K562 (cell line): ENCODE data around the gene CCNJL. TPM values are rescaled to one million over a fixed set of nuclear protein-coding genes. Genes with fewer than 3 reads are reported as not detected.

Experiments
- BRD4 ChIP-seq: fragments of 200-600 bp; sonication (generic); IDR thresholded peaks from 2 replicates; pipeline ENCODE4 v1.6.1; 2017; ENCODE audit warnings: inconsistent platforms
- CBFA2T3 ChIP-seq: fragments of 450-650 bp; IDR thresholded peaks from 2 replicates; pipeline ENCODE4 v1.6.1; 2017
- CREB1 ChIP-seq, 2 experiments: sonication (generic) in 1 of 2; formaldehyde crosslinking in 1 of 2; IDR thresholded peaks; 2 replicates each; pipeline versions ENCODE4 v1.6.1 to v1.8.0; 2012 to 2022; ENCODE audit warnings: inconsistent platforms in 1 of 2, mild to moderate bottlenecking in 1 of 2, missing genetic modification reagents in 1 of 2, moderate library complexity in 1 of 2
- EHMT2 ChIP-seq: fragments of 450-650 bp; IDR thresholded peaks from 2 replicates; pipeline ENCODE4 v1.6.1; 2018; ENCODE audit warnings: antibody characterized with exemption
- EZH2 ChIP-seq: IDR thresholded peaks from 2 replicates; pipeline ENCODE4 v1.6.1; 2012; ENCODE audit warnings: low read depth, mild to moderate bottlenecking, inconsistent platforms, low read length, borderline replicate concordance
- FOXA3 ChIP-seq, 2 experiments: fragments of 450-650 bp in 1 of 2; sonication (generic) in 1 of 2; formaldehyde crosslinking; IDR thresholded peaks in 1 of 2; conservative IDR thresholded peaks in 1 of 2; 2 replicates each; pipeline versions ENCODE4 v1.4.0 to v1.8.0; 2020 to 2022; ENCODE audit warnings: mild to moderate bottlenecking in 2 of 2, missing genetic modification reagents in 1 of 2
- HDGF ChIP-seq: fragments of 450-650 bp; IDR thresholded peaks from 2 replicates; pipeline ENCODE4 v1.6.1; 2016
- KLF1 ChIP-seq: fragments of 450-650 bp; IDR thresholded peaks from 2 replicates; pipeline ENCODE4 v1.6.1; 2016; ENCODE audit warnings: missing genetic modification characterization, missing compliant biosample characterization
- MYC ChIP-seq, 2 experiments: fragments of 250-450 bp in 1 of 2; sonication (Bioruptor Pico) in 1 of 2; IDR thresholded peaks; 2 replicates each; pipeline versions ENCODE4 v1.5.1 to v1.6.1; 2012 to 2021; ENCODE audit warnings: low read depth in 2 of 2, borderline replicate concordance in 1 of 2, improper control_type of control experiment in 1 of 2, low read length in 1 of 2, mild to moderate bottlenecking in 1 of 2, moderate library complexity in 1 of 2
- NEUROD1 ChIP-seq: fragments of 150-350 bp; IDR thresholded peaks from 2 replicates; pipeline ENCODE4 v1.6.1; 2014; ENCODE audit warnings: borderline replicate concordance, low read length, low read depth; ENCODE audit not compliant: partially characterized antibody
- NUFIP1 ChIP-seq: fragments of 450-650 bp; IDR thresholded peaks from 2 replicates; pipeline ENCODE4 v1.6.1; 2018; ENCODE audit not compliant: partially characterized antibody
- PHF8 ChIP-seq: fragments of 200-600 bp; sonication (generic); IDR thresholded peaks from 2 replicates; pipeline ENCODE4 v1.6.1; 2012; ENCODE audit warnings: mixed run types, mild to moderate bottlenecking, inconsistent platforms, low read length, moderate library complexity, borderline replicate concordance
- PTBP1 ChIP-seq: fragments of 200-400 bp; formaldehyde crosslinking; IDR thresholded peaks from 2 replicates; pipeline ENCODE4 v1.6.1; 2017; ENCODE audit warnings: low read depth, low read length
- SIX5 ChIP-seq, 2 experiments: IDR thresholded peaks; 2 replicates each; pipeline ENCODE4 v1.6.1; 2011; ENCODE audit warnings: low read length in 2 of 2, borderline replicate concordance in 1 of 2, low read depth in 1 of 2, mild to moderate bottlenecking in 1 of 2, moderate library complexity in 1 of 2; ENCODE audit not compliant: insufficient read depth in 1 of 2
- SMARCA4 ChIP-seq: fragments of 450-650 bp; IDR thresholded peaks from 2 replicates; pipeline ENCODE4 v1.6.1; 2016
- STAG1 ChIP-seq: sonication (generic); formaldehyde crosslinking; IDR thresholded peaks from 2 replicates; pipeline ENCODE4 v1.5.0; 2020; ENCODE audit warnings: missing genetic modification reagents, borderline replicate concordance
- TOE1 ChIP-seq, 2 experiments: fragments of 450-650 bp in 1 of 2; sonication (generic) in 1 of 2; formaldehyde crosslinking in 1 of 2; IDR thresholded peaks; 2 replicates each; pipeline versions ENCODE4 v1.7.1 to v1.8.0; 2016 to 2022; ENCODE audit warnings: borderline replicate concordance in 2 of 2, mild to moderate bottlenecking in 2 of 2, antibody characterized with exemption in 1 of 2, inconsistent platforms in 1 of 2, low read depth in 1 of 2, missing genetic modification reagents in 1 of 2, moderate library complexity in 1 of 2
- YBX1 ChIP-seq: fragments of 450-650 bp; IDR thresholded peaks from 2 replicates; pipeline ENCODE4 v1.7.1; 2016; ENCODE audit warnings: mild to moderate bottlenecking
- ZNF695 ChIP-seq: fragments of 450-650 bp; formaldehyde crosslinking; IDR thresholded peaks from 2 replicates; pipeline ENCODE4 v1.4.0; 2020; ENCODE audit warnings: mild to moderate bottlenecking, moderate library complexity
- ZNF76 ChIP-seq: fragments of 250-450 bp; sonication (Bioruptor Pico); IDR thresholded peaks from 2 replicates; pipeline ENCODE4 v1.4.0; 2020; ENCODE audit warnings: mild to moderate bottlenecking, moderate library complexity, borderline replicate concordance
- ZNF766 ChIP-seq: fragments of 200-800 bp; sonication (Bioruptor generic); conservative IDR thresholded peaks from 2 replicates; pipeline ENCODE4 v1.6.1; 2016; ENCODE audit warnings: missing genetic modification characterization, missing compliant biosample characterization
- polyA plus RNA-seq, 8 experiments: library from polyadenylated mRNA; depleted of rRNA in 4 of 8; stranded (reverse) in 5 of 8; unstranded in 3 of 8; fragments of >200 nt; fragmentation: Nextera tagmentation in 2 of 8; fragmentation: Illumina TruSeq in 1 of 8; extraction: Ambion mirVana in 2 of 8; extraction: Trizol in 1 of 8; gene quantifications; 2 replicates each; pipeline versions ENCODE4 v1.2.1 to v1.2.3, GENCODE V29; 2011 to 2014; ENCODE audit warnings: inconsistent platforms in 1 of 8, missing spikeins in 1 of 8
- total RNA-seq, 7 experiments: library from RNA; depleted of rRNA in 6 of 7; stranded (reverse); fragments of >200 nt in 6 of 7; fragmentation: Illumina TruSeq in 2 of 7; extraction: Trizol in 2 of 7; gene quantifications; 2 replicates each; pipeline versions ENCODE4 v1.2.1 to v1.2.3, GENCODE V29; 2011 to 2021; ENCODE audit warnings: low replicate concordance in 1 of 7
- TF ChIP-seq, protein P1 (sequence below): fragments of 450-650 bp; conservative IDR thresholded peaks from 2 replicates; pipeline ENCODE4 v1.6.1; 2016; ENCODE audit warnings: missing genetic modification characterization, low read depth, mild to moderate bottlenecking, control low read depth, missing compliant biosample characterization
- TF ChIP-seq, protein P2 (sequence below): fragments of 450-650 bp; IDR thresholded peaks from 2 replicates; pipeline ENCODE4 v1.7.1; 2018; ENCODE audit warnings: mild to moderate bottlenecking, low read depth; ENCODE audit not compliant: partially characterized antibody

Gene CCNJL
- total and polyA plus RNA-seq, 9 of the 15 experiments (the other 6 are each of a cell fraction or from before 2014, with no cell fraction given): 0.04 TPM; not detected in 8

DNA sequence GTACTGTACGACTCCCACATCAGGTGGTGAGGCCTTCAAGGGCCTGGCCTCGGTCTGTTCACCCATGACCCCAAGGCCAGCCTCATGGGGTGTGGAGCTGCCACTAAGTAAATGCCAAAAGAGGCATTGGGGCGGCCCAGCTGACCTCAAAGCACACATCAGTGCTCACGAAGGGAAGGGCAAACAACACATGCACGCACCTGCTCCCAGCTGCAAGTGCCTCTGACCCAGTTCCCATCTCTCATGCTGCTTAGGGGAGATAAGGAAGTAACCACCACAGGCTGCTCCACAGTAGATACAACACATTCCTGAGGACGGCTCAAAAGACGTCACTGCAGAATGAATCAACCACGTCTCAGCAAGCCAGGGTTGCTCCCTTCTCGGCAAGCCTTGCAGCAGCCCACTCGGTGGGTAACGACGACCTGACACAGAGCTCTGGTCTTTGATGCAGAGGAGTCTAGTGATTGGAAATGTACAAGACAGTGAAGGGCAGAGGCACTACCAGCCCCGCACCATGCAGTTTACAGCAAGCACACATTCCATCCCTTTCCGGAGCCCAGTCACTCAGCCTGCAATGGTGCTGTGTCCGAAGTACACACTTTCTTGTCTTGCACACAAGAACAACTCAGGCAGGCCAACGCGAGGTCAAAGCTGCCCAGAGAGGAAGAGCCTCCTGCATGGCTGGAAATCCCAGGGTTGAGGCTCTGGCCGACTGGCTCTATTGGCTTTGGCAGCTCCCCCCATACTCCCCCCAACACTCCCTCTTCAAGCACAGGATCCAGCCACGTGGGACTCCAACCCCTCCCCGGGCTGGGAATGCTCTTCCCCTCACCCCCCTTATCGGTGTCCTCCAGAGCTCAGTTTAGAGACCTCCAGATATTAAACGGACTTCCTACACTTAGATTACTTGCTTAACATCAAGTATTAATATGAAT is 51.2 kb downstream of the CCNJL start (continued):
- TF ChIP-seq, protein P1, sequence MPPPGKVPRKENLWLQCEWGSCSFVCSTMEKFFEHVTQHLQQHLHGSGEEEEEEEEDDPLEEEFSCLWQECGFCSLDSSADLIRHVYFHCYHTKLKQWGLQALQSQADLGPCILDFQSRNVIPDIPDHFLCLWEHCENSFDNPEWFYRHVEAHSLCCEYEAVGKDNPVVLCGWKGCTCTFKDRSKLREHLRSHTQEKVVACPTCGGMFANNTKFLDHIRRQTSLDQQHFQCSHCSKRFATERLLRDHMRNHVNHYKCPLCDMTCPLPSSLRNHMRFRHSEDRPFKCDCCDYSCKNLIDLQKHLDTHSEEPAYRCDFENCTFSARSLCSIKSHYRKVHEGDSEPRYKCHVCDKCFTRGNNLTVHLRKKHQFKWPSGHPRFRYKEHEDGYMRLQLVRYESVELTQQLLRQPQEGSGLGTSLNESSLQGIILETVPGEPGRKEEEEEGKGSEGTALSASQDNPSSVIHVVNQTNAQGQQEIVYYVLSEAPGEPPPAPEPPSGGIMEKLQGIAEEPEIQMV (tag): no peak
- peak; percentile 90 for TF ChIP-seq CREB1 (IDR thresholded peaks at IDR 0.05)
- peak; percentile 72 for TF ChIP-seq CREB1 (CRISPR knock-in tag; IDR thresholded peaks at IDR 0.05)
- peak; percentile 83 for TF ChIP-seq MYC (IDR thresholded peaks at IDR 0.05; ENCODE audit: low read depth, low read length)
- TF ChIP-seq MYC (CRISPR knock-in tag; IDR thresholded peaks at IDR 0.05; ENCODE audit: borderline replicate concordance, low read depth): no peak
- TF ChIP-seq NEUROD1: peak; percentile 80
- no peak for TF ChIP-seq ZNF76 (CRISPR knock-in tag)
- TF ChIP-seq KLF1: no peak
- TF ChIP-seq ZNF766 (CRISPR knock-in tag): peak; percentile 97
- no peak for TF ChIP-seq BRD4
- no peak for TF ChIP-seq SIX5 (IDR thresholded peaks at IDR 0.05; ENCODE audit: borderline replicate concordance in 1 of 2, insufficient read depth in 1 of 2, low read depth in 1 of 2, low read length in 2 of 2)
- 0 out of 2 replicates have a peak, but pooled peaks have one; percentile 70 for TF ChIP-seq PTBP1
- TF ChIP-seq EHMT2: 0 out of 2 replicates have a peak, but pooled peaks have one; percentile 60
- TF ChIP-seq CBFA2T3: peak; percentile 100
- peak; percentile 32; the same call in 1 of the 2 replicates for TF ChIP-seq PHF8
- TF ChIP-seq HDGF: no peak
- TF ChIP-seq FOXA3 (CRISPR knock-in tag; conservative IDR thresholded peaks at IDR 0.05 in 1 of 2, IDR thresholded peaks at IDR 0.05 in 1 of 2): peak; percentile 39 to 92; a peak in 2 of 4 replicates
- TF ChIP-seq, protein P2, sequence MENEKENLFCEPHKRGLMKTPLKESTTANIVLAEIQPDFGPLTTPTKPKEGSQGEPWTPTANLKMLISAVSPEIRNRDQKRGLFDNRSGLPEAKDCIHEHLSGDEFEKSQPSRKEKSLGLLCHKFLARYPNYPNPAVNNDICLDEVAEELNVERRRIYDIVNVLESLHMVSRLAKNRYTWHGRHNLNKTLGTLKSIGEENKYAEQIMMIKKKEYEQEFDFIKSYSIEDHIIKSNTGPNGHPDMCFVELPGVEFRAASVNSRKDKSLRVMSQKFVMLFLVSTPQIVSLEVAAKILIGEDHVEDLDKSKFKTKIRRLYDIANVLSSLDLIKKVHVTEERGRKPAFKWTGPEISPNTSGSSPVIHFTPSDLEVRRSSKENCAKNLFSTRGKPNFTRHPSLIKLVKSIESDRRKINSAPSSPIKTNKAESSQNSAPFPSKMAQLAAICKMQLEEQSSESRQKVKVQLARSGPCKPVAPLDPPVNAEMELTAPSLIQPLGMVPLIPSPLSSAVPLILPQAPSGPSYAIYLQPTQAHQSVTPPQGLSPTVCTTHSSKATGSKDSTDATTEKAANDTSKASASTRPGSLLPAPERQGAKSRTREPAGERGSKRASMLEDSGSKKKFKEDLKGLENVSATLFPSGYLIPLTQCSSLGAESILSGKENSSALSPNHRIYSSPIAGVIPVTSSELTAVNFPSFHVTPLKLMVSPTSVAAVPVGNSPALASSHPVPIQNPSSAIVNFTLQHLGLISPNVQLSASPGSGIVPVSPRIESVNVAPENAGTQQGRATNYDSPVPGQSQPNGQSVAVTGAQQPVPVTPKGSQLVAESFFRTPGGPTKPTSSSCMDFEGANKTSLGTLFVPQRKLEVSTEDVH: peak; percentile 26
- peak; percentile 75; the same call in 1 of the 2 replicates for TF ChIP-seq TOE1 (IDR thresholded peaks at IDR 0.05; ENCODE audit: borderline replicate concordance)
- no peak for TF ChIP-seq TOE1 (CRISPR knock-in tag; IDR thresholded peaks at IDR 0.05; ENCODE audit: borderline replicate concordance, low read depth)
- TF ChIP-seq ZNF695 (CRISPR knock-in tag): no peak
- TF ChIP-seq SMARCA4: peak; percentile 97
- TF ChIP-seq EZH2: no peak; the same call in 1 of the 2 replicates
- TF ChIP-seq STAG1: no peak
- no peak for TF ChIP-seq YBX1
- TF ChIP-seq NUFIP1: peak; percentile 6
